ENCODE data around the gene NSMCE3. TPM values are rescaled to one million over a fixed set of nuclear protein-coding genes. Genes with fewer than 3 reads are reported as not detected.
"Not testable (repeated sequence)": the region's sequence is repeated elsewhere in the genome, so short reads cannot be mapped to it uniquely, and the experiment has no call there.

NSMCE3 gene
- total and polyA plus RNA-seq, 4 donors = 2.3 to 3.3 (median 2.8) TPM

DNA sequence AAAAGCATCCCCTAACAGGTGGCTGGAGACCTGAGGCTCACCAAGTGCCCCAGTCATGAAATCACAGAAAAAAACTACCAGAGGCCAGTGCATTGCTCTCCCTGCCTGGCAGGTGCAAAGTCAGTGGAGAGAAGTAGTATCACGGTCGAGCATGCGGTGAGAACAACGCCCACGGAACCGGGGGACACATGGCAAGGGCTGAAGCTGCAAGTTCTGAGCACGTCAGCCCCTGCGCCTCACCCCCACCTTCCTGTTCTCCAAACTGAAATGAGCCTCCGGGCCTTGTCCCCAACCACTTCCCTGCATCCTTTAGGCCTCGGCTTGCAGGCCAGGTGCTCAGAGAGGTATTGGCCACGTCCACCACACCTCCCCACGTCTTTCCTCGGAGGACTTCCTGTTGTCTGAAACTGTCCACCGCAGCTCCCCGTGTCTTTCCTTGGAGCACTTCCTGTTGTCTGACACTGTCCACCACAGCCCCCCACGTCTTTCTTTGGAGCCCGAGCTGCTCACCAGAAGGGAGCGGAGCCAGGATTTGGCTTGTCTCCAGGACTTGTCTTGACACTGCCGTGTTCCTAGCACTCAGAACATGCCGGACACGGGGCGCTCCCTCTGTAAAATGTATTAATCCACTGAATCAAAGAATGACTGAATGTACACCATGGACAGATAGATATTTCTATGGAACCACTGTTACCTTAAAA is 43.9 kb downstream of the NSMCE3 start:
- no peak overlapping the region for H3K27ac ChIP-seq (ENCODE audit: low read depth in 1 of 2, low read length in 2 of 2)
- no peaks in the 10 kb centered on the region for H3K4me1 ChIP-seq (ENCODE audit: control insufficient read depth in 4 of 4, insufficient read depth in 4 of 4, low read length in 3 of 4)
- H3K9me3 ChIP-seq (ENCODE audit: control insufficient read depth in 4 of 4, low read length in 3 of 4) = no peaks in the 10 kb centered on the region
- no peaks in the 10 kb centered on the region for H3K36me3 ChIP-seq (ENCODE audit: control insufficient read depth in 4 of 4, insufficient read depth in 3 of 4, low read depth in 1 of 4, low read length in 3 of 4)
- no peaks in the 10 kb centered on the region for H3K27me3 ChIP-seq (ENCODE audit: control insufficient read depth in 4 of 4, insufficient read depth in 4 of 4, low read length in 3 of 4)
- no peak overlapping the region for H3K9ac ChIP-seq (ENCODE audit: low read depth in 1 of 2, low read length in 2 of 2)
- 78% methylated on average over 22 of the region's 22 CpGs for WGBS
- no peak for DNase-seq (ENCODE audit: low spot score)
- H3K4me3 ChIP-seq (ENCODE audit: low read depth in 1 of 3, low read length in 3 of 3) = no peak overlapping the region
- TF ChIP-seq GABPA (IDR thresholded peaks at IDR 0.05 in 1 of 2, conservative IDR thresholded peaks at IDR 0.05 in 1 of 2) (no peak), ATF3 (IDR thresholded peaks at IDR 0.05) (no peak), RXRA (IDR thresholded peaks at IDR 0.05) (no peak), FOXA1 (IDR thresholded peaks at IDR 0.05) (no peak), RAD21 (IDR thresholded peaks at IDR 0.05) (no peak), EGR1 (IDR thresholded peaks at IDR 0.05; ENCODE audit: low read depth in 2 of 2) (no peak), HNF4G (IDR thresholded peaks at IDR 0.05) (no peak), NR2F2 (IDR thresholded peaks at IDR 0.05) (no peak), FOXA2 (IDR thresholded peaks at IDR 0.05) (no peak), HNF4A (conservative IDR thresholded peaks at IDR 0.05) (no peak), SP1 (IDR thresholded peaks at IDR 0.05) (no peak), TAF1 (conservative IDR thresholded peaks at IDR 0.05) (no peak), JUND (IDR thresholded peaks at IDR 0.05) (no peak), MAX (IDR thresholded peaks at IDR 0.05) (no peak), REST (IDR thresholded peaks at IDR 0.05) (no peak), YY1 (IDR thresholded peaks at IDR 0.05) (no peak)
- TF ChIP-seq, protein P1, sequence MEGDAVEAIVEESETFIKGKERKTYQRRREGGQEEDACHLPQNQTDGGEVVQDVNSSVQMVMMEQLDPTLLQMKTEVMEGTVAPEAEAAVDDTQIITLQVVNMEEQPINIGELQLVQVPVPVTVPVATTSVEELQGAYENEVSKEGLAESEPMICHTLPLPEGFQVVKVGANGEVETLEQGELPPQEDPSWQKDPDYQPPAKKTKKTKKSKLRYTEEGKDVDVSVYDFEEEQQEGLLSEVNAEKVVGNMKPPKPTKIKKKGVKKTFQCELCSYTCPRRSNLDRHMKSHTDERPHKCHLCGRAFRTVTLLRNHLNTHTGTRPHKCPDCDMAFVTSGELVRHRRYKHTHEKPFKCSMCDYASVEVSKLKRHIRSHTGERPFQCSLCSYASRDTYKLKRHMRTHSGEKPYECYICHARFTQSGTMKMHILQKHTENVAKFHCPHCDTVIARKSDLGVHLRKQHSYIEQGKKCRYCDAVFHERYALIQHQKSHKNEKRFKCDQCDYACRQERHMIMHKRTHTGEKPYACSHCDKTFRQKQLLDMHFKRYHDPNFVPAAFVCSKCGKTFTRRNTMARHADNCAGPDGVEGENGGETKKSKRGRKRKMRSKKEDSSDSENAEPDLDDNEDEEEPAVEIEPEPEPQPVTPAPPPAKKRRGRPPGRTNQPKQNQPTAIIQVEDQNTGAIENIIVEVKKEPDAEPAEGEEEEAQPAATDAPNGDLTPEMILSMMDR (IDR thresholded peaks at IDR 0.05; ENCODE audit: low read depth, low read length, missing input control) = no peak
- TF ChIP-seq, protein P2, sequence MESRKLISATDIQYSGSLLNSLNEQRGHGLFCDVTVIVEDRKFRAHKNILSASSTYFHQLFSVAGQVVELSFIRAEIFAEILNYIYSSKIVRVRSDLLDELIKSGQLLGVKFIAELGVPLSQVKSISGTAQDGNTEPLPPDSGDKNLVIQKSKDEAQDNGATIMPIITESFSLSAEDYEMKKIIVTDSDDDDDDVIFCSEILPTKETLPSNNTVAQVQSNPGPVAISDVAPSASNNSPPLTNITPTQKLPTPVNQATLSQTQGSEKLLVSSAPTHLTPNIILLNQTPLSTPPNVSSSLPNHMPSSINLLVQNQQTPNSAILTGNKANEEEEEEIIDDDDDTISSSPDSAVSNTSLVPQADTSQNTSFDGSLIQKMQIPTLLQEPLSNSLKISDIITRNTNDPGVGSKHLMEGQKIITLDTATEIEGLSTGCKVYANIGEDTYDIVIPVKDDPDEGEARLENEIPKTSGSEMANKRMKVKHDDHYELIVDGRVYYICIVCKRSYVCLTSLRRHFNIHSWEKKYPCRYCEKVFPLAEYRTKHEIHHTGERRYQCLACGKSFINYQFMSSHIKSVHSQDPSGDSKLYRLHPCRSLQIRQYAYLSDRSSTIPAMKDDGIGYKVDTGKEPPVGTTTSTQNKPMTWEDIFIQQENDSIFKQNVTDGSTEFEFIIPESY (IDR thresholded peaks at IDR 0.05) = no peak

DNA sequence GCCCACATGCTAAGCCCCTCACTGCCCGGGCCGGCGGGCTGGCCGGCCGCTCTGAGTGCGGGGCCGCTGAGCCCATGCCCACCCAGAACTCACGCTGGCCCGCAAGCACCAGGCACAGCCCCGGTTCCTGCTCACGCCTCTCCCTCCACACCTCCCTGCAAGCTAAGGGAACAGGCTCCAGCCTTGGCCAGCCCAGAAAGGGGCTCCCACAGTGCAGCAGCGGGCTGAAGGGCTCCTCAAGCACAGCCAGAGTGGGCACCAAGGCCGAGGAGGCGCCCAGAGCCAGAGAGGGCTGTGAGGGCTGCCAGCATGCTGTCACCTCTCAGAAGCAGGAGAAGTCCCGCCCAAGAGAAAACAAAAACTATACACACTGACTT is 44.6 kb downstream of the NSMCE3 start:
- H3K4me3 ChIP-seq (ENCODE audit: low read depth in 1 of 3, low read length in 3 of 3); H3K36me3 ChIP-seq (ENCODE audit: control insufficient read depth in 4 of 4, insufficient read depth in 3 of 4, low read depth in 1 of 4, low read length in 3 of 4); H3K4me1 ChIP-seq (ENCODE audit: control insufficient read depth in 4 of 4, insufficient read depth in 4 of 4, low read length in 3 of 4); H3K27ac ChIP-seq (ENCODE audit: low read depth in 1 of 2, low read length in 2 of 2); H3K27me3 ChIP-seq (ENCODE audit: control insufficient read depth in 4 of 4, insufficient read depth in 4 of 4, low read length in 3 of 4); H3K9ac ChIP-seq (ENCODE audit: low read depth in 1 of 2, low read length in 2 of 2); DNase-seq (ENCODE audit: low spot score); H3K9me3 ChIP-seq (ENCODE audit: control insufficient read depth in 4 of 4, low read length in 3 of 4): not testable (repeated sequence)
- 92% methylated on average over 15 of the region's 15 CpGs for WGBS

- not testable (repeated sequence) for H3K4me1 ChIP-seq (ENCODE audit: control insufficient read depth in 4 of 4, insufficient read depth in 4 of 4, low read length in 3 of 4); DNase-seq (ENCODE audit: low spot score); H3K27me3 ChIP-seq (ENCODE audit: control insufficient read depth in 4 of 4, insufficient read depth in 4 of 4, low read length in 3 of 4); H3K27ac ChIP-seq (ENCODE audit: low read depth in 1 of 2, low read length in 2 of 2); H3K9me3 ChIP-seq (ENCODE audit: control insufficient read depth in 4 of 4, low read length in 3 of 4); H3K36me3 ChIP-seq (ENCODE audit: control insufficient read depth in 4 of 4, insufficient read depth in 3 of 4, low read depth in 1 of 4, low read length in 3 of 4); H3K4me3 ChIP-seq (ENCODE audit: low read depth in 1 of 3, low read length in 3 of 3); H3K9ac ChIP-seq (ENCODE audit: low read depth in 1 of 2, low read length in 2 of 2)
- 92% methylated on average over 19 of the region's 19 CpGs for WGBS
Measured at GRCh38 chr15:29224235-29224986, 45.2 kb downstream of the NSMCE3 start.
